ENCODE results near the gene UNC5CL.

- no peak for TF ChIP-seq CTCF (conservative IDR thresholded peaks at IDR 0.05 in 1 of 2, IDR thresholded peaks at IDR 0.05 in 1 of 2; ENCODE audit: low read depth in 1 of 2, low read length in 2 of 2)
- TF ChIP-seq EZH2 (IDR thresholded peaks at IDR 0.05; ENCODE audit: low read length, missing control alignments): no peak
Observed at GRCh38 chr6:41072836-41073202, 33.8 kb upstream of the UNC5CL start, which contains the start of gene NFYA.

All from fibroblast of lung (primary cell).